ENCODE results near the gene UBC. TPM values are rescaled to one million over a fixed set of nuclear protein-coding genes. Genes with fewer than 3 reads are reported as not detected.

UBC gene
- total and polyA plus RNA-seq, 2 donors (not counting 1 experiment from before 2014, with no cell fraction given) = 953 to 4,477 TPM

DNA sequence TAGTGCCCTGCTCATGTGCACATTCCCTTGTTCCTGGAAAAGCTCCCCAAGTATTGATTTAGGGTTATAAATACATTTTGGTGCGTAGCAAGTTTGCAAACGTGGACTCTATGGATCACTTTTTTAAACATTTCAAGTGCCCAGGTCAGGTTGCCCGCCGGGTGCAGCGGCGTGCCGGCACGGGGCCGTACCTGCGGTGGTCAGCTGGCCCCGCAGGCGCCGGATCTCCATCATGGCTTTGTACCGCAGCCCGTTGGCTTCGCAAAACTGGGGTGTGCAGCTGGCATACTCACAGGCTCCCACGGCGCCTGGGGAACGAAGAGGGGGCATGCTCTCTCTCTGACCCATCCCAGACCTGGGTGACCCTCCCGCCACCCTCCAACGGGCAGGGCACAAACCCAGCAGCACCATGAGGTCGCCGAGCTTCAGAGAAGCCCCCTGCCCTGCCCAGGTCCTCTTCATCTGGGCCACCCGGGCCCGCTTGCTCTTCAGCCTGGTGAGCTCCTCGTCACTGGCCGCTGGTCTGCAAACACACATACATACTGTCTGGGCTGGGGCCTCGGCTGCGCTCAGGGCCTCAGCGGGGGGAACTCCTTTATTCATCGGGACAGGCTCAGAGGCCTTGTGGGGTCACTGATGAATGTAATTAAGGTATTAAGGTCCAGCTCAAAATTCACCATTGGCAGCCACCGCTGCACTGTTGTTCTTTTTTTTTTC, 39.4 kb upstream of the UBC start:
- H3K36me3 ChIP-seq (replicated peaks in 1 of 2; ENCODE audit: control extremely low read depth in 1 of 2, control insufficient read depth in 1 of 2, extremely low read depth in 1 of 2, insufficient read depth in 2 of 2, low read length in 1 of 2) = peaks cover 9 to 62% of the 10 kb centered on the region in 2 experiments
- POLR2A ChIA-PET = no interaction called here
- no peaks in the 10 kb centered on the region for H3K4me1 ChIP-seq (ENCODE audit: control insufficient read depth in 2 of 2, insufficient read depth in 2 of 2, low read length in 2 of 2)

DNA sequence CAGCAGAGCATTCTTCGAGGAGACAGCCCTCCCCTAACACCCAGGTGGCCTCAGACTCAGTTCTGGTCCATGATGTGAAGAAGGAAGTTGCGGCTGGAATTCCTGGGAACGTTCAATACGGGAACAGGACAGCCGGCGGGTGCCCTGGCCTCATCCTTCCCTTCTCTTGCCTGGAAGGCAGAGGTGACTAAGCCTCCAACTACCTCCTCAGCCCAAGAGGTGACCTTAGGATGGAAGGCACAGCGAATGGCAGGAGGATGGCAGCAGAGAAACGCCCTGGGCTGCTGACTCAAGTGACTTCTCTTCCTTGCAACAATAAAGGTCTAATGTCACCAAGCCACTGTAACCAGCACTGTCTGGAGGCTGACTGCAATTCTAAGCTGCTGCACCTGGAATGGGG, 38.4 kb upstream of the UBC start:
- Mint-ChIP-seq H3K27ac (no peak overlapping the region), H3K4me3 (no peak overlapping the region)
- peaks cover 9 to 60% of the 10 kb centered on the region in 2 experiments for H3K36me3 ChIP-seq (replicated peaks in 1 of 2; ENCODE audit: control extremely low read depth in 1 of 2, control insufficient read depth in 1 of 2, extremely low read depth in 1 of 2, insufficient read depth in 2 of 2, low read length in 1 of 2)

More for the DNA sequence above, 39.4 kb upstream of the UBC start:
- Mint-ChIP-seq H3K9me3 (ENCODE audit: insufficient read depth) (no peaks in the 10 kb centered on the region), H3K27me3 (no peaks in the 10 kb centered on the region), H3K4me3 (no peak overlapping the region), H3K27ac (no peak overlapping the region), H3K4me1 (no peaks in the 10 kb centered on the region)
- DNase-seq = no peak
- CTCF ChIA-PET = interaction anchor here (2.2 kb wide), 1 partner anchor 47 kb away, joined by 6 read pairs; no protein-coding TSS in a partner anchor
- H3K27ac ChIP-seq (ENCODE audit: low read length in 2 of 2) = no peak overlapping the region
- TF ChIP-seq, protein P1, sequence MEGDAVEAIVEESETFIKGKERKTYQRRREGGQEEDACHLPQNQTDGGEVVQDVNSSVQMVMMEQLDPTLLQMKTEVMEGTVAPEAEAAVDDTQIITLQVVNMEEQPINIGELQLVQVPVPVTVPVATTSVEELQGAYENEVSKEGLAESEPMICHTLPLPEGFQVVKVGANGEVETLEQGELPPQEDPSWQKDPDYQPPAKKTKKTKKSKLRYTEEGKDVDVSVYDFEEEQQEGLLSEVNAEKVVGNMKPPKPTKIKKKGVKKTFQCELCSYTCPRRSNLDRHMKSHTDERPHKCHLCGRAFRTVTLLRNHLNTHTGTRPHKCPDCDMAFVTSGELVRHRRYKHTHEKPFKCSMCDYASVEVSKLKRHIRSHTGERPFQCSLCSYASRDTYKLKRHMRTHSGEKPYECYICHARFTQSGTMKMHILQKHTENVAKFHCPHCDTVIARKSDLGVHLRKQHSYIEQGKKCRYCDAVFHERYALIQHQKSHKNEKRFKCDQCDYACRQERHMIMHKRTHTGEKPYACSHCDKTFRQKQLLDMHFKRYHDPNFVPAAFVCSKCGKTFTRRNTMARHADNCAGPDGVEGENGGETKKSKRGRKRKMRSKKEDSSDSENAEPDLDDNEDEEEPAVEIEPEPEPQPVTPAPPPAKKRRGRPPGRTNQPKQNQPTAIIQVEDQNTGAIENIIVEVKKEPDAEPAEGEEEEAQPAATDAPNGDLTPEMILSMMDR (IDR thresholded peaks at IDR 0.05) = no peak
- TF ChIP-seq EZH2 (IDR thresholded peaks at IDR 0.05; ENCODE audit: borderline replicate concordance, insufficient read depth, low read depth, low read length, poor library complexity, severe bottlenecking) = no peak
- H3K27me3 ChIP-seq (replicated peaks in 1 of 4; ENCODE audit: control extremely low read depth in 1 of 4, control insufficient read depth in 3 of 4, insufficient read depth in 4 of 4, low read length in 3 of 4) = no peaks in the 10 kb centered on the region
- WGBS (ENCODE audit: insufficient coverage) = 97% methylated on average over 24 of the region's 32 CpGs
- ATAC-seq (ENCODE audit: low read depth) = no peak
- no peak overlapping the region for H2AFZ ChIP-seq (ENCODE audit: insufficient read depth, low read depth, low read length, poor library complexity, severe bottlenecking)
- no peaks in the 10 kb centered on the region for H3K9me3 ChIP-seq (ENCODE audit: control extremely low read depth in 1 of 3, control insufficient read depth in 2 of 3, insufficient read depth in 1 of 3, low read length in 2 of 3)
- no peak overlapping the region for H3K4me3 ChIP-seq (ENCODE audit: control extremely low read depth in 1 of 5, extremely low read depth in 1 of 5, insufficient read depth in 1 of 5, low read depth in 2 of 5, low read length in 4 of 5)
- H3K4me2 ChIP-seq (replicated peaks; ENCODE audit: low read depth, low read length, poor library complexity, severe bottlenecking) = no peak overlapping the region
- no peak overlapping the region for H3K9ac ChIP-seq (ENCODE audit: low read length)
- intact Hi-C loops (cut with micrococcal nuclease) = no loop called here
- H3K79me2 ChIP-seq (ENCODE audit: control insufficient read depth, insufficient read depth, low read length) = no peaks in the 10 kb centered on the region
- H4K20me1 ChIP-seq (ENCODE audit: control insufficient read depth, insufficient read depth, low read length, poor library complexity, severe bottlenecking) = no peaks in the 10 kb centered on the region

More for the DNA sequence above, 38.4 kb upstream of the UBC start:
- Histone ChIP-seq H3K27ac (ENCODE audit: low read length in 2 of 2) (no peak overlapping the region), H4K20me1 (ENCODE audit: control insufficient read depth, insufficient read depth, low read length, poor library complexity, severe bottlenecking) (no peaks in the 10 kb centered on the region), H3K27me3 (replicated peaks in 1 of 4; ENCODE audit: control extremely low read depth in 1 of 4, control insufficient read depth in 3 of 4, insufficient read depth in 4 of 4, low read length in 3 of 4) (no peaks in the 10 kb centered on the region), H3K4me2 (replicated peaks; ENCODE audit: low read depth, low read length, poor library complexity, severe bottlenecking) (no peak overlapping the region), H3K4me1 (ENCODE audit: control insufficient read depth in 2 of 2, insufficient read depth in 2 of 2, low read length in 2 of 2) (no peaks in the 10 kb centered on the region), H3K9me3 (ENCODE audit: control extremely low read depth in 1 of 3, control insufficient read depth in 2 of 3, insufficient read depth in 1 of 3, low read length in 2 of 3) (no peaks in the 10 kb centered on the region), H3K9ac (ENCODE audit: low read length) (no peak overlapping the region), H3K4me3 (ENCODE audit: control extremely low read depth in 1 of 5, extremely low read depth in 1 of 5, insufficient read depth in 1 of 5, low read depth in 2 of 5, low read length in 4 of 5) (no peak overlapping the region), H2AFZ (ENCODE audit: insufficient read depth, low read depth, low read length, poor library complexity, severe bottlenecking) (no peak overlapping the region), H3K79me2 (ENCODE audit: control insufficient read depth, insufficient read depth, low read length) (no peaks in the 10 kb centered on the region)
- WGBS (ENCODE audit: insufficient coverage) = 40% methylated on average over 8 of the region's 8 CpGs
- no peak for ATAC-seq (ENCODE audit: low read depth)
- Mint-ChIP-seq H3K4me1 (no peaks in the 10 kb centered on the region), H3K27me3 (no peaks in the 10 kb centered on the region), H3K9me3 (ENCODE audit: insufficient read depth) (no peaks in the 10 kb centered on the region)
- intact Hi-C loops (cut with micrococcal nuclease) = no loop called here
- no peak for DNase-seq
- ChIA-PET CTCF (interaction anchor here (2.2 kb wide), 1 partner anchor 46 kb away, joined by 6 read pairs; no protein-coding TSS in a partner anchor), POLR2A (no interaction called here)
- TF ChIP-seq EZH2 (IDR thresholded peaks at IDR 0.05; ENCODE audit: borderline replicate concordance, insufficient read depth, low read depth, low read length, poor library complexity, severe bottlenecking) = no peak
- TF ChIP-seq, protein P1 (IDR thresholded peaks at IDR 0.05) = no peak
